Measurements from ENCODE around the gene DNMT3B. TPM values are rescaled to one million over a fixed set of nuclear protein-coding genes. Genes with fewer than 3 reads are reported as not detected.

DNMT3B gene
- total and polyA plus RNA-seq, 4 experiments from 2014 or later, result 0.16 to 0.47 (median 0.38) TPM; not detected in 1

DNA sequence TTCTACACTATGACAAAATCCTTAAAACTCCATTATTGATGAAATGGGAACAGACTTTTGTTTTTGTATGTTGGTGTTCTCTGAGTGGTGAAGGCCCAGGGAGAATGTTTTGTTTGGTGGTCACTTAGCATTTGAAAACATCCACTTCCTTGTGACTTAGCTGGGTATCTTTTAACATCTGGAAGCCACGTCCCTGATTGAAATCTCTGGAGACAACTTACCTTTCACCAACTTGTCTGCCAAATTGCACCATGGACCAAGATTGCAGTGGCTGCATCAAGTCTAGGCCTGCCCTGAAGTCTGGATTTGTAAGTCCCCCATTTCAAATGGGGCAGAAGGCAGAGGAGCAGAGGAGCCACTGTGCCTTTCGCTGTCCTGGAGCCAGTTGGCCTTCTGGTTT is 96.0 kb downstream of the DNMT3B start:
- Mint-ChIP-seq H3K27me3 (no peaks in the 10 kb centered on the region), H3K4me3 (no peak overlapping the region), H3K36me3 (peaks cover 15 to 34% of the 10 kb centered on the region in 2 donors), H3K9me3 (no peaks in the 10 kb centered on the region), H3K4me1 (peaks cover 13 to 21% (median 16%) of the 10 kb centered on the region in 4 donors), H3K27ac (peak overlapping the region in 6 of 7 donors; percentile 20 to 85 (median 42))
- intact Hi-C loops (cut with micrococcal nuclease), result no loop called here
- Histone ChIP-seq H3K27me3 (ENCODE audit: insufficient read depth, low read length) (no peaks in the 10 kb centered on the region), H3K4me1 (ENCODE audit: insufficient read depth, low read length) (peaks cover 5% of the 10 kb centered on the region), H3K36me3 (ENCODE audit: insufficient read depth, low read length) (no peaks in the 10 kb centered on the region), H3K4me3 (ENCODE audit: low read length in 2 of 2) (no peak overlapping the region), H3K9me3 (ENCODE audit: control insufficient read depth in 1 of 2, low read length in 2 of 2) (no peaks in the 10 kb centered on the region), H3K27ac (ENCODE audit: low read depth, low read length) (no peak overlapping the region)
- CTCF ChIA-PET (ENCODE audit: partially characterized antibody), result interaction anchor here (1.0 kb wide), 1 partner anchor 68 kb away, joined by 3 read pairs; no protein-coding TSS in a partner anchor
- DNase-seq, result no peak
- POLR2A ChIA-PET (ENCODE audit: partially characterized antibody), result no interaction called here

Other genes with a start within 250 kb of the DNMT3B start
- gene NOL4L, start 177.1 kb upstream of the DNMT3B start, total RNA-seq, result 10 to 100 TPM; 71.0 to 74.2 TPM
- 10 to 100 TPM in 1 of 2 donors, 1 to 10 TPM in 1; 7.0 to 23.9 TPM for gene NOL4L, start 177.1 kb upstream of the DNMT3B start, polyA plus RNA-seq
- gene C20orf203, start 88.4 kb upstream of the DNMT3B start, total RNA-seq, result under 1 TPM in 1 of 2 experiments, not detected in 1; 0.06 TPM
- gene C20orf203, start 88.4 kb upstream of the DNMT3B start, polyA plus RNA-seq, result not detected
- 10 to 100 TPM; 29.6 to 29.7 TPM for gene COMMD7, start 18.9 kb upstream of the DNMT3B start, total RNA-seq
- gene COMMD7, start 18.9 kb upstream of the DNMT3B start, polyA plus RNA-seq, result 100 to 1,000 TPM; 105 to 154 TPM
- gene MAPRE1, start 57.6 kb downstream of the DNMT3B start, total RNA-seq, result 10 to 100 TPM; 78.1 to 78.6 TPM
- gene MAPRE1, start 57.6 kb downstream of the DNMT3B start, polyA plus RNA-seq, result 100 to 1,000 TPM in 1 of 2 donors, 10 to 100 TPM in 1; 95.9 to 140 TPM
- gene EFCAB8, start 96.5 kb downstream of the DNMT3B start, total RNA-seq, result 1 to 10 TPM; 1.5 to 1.8 TPM
- gene EFCAB8, start 96.5 kb downstream of the DNMT3B start, polyA plus RNA-seq, result not detected
- not detected for gene SUN5, start 242.0 kb downstream of the DNMT3B start, total RNA-seq
- gene SUN5, start 242.0 kb downstream of the DNMT3B start, polyA plus RNA-seq, result not detected
- not detected for gene BPIFB2, start 245.3 kb downstream of the DNMT3B start, total RNA-seq
- gene BPIFB2, start 245.3 kb downstream of the DNMT3B start, polyA plus RNA-seq, result not detected

Measured in CD4-positive, alpha-beta memory T cell (primary cell).